GM19193 (cell line): ENCODE measurements around the gene PKD1L1.

Source experiments
- POLR2A ChIP-seq: IDR thresholded peaks from 4 replicates; pipeline ENCODE4 v1.6.1; 2011; ENCODE audit not compliant: insufficient read depth, insufficient read length; ENCODE audit errors: extremely low read depth

PKD1L1 gene

DNA sequence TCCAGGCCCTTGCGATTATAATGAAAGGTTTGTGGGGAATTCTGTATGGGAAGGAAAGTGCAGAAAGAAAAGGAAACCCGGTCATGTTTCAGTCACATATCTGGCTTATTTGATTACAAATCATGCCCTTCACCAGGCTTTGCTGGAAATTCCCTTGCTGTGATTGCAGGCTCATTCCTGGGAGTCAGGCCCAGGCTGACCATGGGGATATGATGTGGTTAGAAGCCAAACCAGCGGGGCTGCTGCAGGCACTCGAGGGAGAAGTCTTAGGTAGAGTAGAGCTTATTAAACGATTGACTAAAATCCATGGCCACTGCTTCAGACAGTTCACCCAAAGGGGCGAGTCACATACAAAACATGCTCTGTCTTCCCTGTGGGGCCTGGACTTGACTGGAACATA is 16.2 kb downstream of the PKD1L1 start:
- TF ChIP-seq POLR2A: no peak

- no peak for TF ChIP-seq POLR2A
Observed at GRCh38 chr7:47931005-47932004, 17.0 kb downstream of the PKD1L1 start.

- TF ChIP-seq POLR2A: no peak
Observed at GRCh38 chr7:47924266-47924665, 24.0 kb downstream of the PKD1L1 start.

DNA sequence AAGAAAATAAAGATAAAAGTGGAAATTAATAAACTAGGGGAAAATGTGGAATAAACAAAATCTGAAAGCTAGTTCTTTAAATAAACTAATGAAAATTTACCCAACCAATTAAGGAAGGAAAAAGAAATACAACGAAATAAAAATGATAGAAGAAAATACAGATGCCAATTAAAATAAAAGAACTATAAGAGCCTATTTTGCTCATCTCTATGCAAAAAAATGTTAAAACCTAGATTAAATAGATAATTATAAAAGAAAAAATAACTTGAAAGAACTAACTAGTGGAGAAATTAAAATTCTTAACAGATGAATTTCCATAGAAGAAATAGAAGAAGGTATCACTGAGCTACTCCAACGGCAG is 32.7 kb downstream of the PKD1L1 start:
- no peak for TF ChIP-seq POLR2A

DNA sequence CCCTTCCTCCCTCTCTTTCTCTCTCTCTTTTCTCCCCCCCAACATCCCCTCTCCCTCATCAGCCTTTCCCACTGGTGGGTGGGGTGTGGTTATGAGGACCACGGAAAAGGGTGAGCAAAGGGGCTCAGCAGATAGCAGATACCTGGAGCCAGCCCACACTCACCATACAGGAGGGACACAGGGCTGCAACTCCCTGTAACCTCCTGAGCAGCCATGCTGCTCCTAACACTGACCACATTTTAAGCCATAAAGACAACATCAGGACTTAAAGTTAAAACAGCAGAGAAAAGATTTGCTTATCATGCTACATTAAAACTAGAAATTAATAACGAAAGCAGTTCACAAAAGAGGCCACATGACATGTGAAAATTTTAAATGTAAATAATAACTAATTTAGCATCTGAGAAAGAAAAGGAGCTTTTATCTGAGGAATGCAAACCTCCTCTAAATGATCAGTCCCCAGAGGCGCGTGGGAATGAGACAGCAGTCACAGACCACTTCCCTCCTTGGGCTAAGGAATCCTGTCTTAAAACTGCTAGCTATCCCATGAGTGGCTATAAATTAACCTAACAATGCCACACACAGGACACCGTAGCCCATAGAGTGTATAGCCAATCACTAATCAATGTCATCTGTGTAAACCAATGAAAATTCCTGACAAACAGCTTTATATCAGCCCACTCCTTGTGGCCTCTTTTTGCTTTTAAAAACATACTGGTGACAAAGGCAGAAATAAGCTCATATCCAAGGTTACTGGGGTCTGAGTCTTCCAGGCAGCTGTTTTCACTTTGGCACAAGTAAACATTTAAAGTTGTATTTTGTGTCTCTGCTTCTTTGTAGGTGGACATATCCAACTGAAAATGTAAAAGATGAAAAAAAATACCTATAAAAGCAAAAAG is 33.3 kb downstream of the PKD1L1 start:
- no peak for TF ChIP-seq POLR2A

DNA sequence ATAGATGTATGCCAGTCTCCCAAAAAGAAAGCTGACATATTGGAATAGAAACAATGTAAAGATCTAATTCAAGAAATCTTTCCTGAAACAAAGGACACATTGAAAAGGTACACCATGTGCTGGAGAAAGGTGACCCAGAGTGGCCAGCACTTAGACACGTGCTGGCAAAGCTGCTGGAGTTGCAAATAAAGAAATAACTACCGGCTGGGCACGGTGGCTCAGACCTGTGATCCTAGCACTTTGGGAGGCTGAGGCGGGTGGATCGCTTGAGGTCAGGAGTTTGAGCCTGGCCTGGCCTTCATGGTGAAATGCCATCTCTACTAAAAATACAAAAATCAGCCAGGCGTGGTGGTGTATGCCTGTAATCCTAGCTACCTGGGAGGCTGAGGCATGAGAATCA is 35.9 kb downstream of the PKD1L1 start:
- no peak for TF ChIP-seq POLR2A

DNA sequence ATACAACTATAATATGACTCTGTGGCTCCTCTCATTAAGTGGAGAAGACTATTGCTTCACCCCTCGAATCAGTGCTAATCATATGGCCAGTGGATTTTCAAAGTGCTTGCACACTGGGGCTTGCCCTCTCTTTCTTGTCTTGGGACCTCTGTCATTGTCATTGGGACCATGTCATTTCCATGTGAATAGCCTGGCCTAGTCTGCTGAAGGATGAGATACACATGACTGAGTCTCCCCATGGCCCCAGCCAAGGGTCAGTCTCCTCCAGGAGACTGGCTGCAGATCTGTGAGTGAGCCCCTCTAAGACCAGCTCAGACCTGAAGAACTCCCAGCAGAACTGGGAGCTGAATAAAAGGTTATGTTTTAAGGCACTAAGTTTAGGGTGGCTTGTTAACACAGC is 39.5 kb downstream of the PKD1L1 start:
- TF ChIP-seq POLR2A: no peak

- no peak for TF ChIP-seq POLR2A
Observed at GRCh38 chr7:47907981-47908616, 40.2 kb downstream of the PKD1L1 start.

GRCh38 chr7:47906883-47907282 is 41.4 kb downstream of the PKD1L1 start:
- no peak for TF ChIP-seq POLR2A

DNA sequence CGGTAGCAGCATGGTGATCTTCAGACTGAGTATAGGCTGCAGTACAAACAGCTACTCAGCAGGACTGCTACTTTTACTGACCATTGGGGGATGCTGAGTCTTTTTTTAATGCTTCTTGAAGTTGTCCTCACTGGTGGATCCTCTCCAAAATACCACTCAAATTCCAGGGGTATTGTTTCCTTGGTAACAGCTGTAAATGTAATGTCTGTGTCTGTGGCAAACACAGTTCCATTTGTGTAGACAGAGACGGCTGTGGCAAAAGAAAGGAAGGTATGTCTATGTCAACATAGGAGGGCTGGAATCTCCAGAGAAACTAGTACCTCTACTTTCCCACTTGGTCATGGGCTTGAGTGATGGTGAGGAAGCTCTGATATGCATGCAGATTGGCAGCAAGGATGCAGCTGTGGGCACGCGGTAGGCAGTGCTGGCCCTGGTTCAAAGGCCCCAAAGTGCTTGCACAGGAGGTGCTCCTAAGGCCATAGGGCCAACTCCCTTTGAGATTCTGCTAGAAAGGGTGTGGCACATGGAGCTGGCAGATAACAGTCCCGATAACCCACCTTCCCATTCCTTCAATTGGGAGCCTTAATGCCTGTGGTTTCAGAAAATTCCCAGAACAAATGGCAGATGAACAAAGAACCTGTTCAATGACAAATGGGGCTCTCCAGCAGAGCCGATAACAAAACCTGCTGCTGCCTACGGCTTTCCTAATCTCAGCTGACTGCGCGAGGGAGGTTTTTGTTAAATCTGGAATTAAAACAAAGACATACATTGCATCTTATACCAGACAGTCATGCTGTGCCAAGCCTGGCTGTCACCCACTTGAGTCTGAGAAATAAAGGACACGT is 43.0 kb downstream of the PKD1L1 start:
- no peak for TF ChIP-seq POLR2A

DNA sequence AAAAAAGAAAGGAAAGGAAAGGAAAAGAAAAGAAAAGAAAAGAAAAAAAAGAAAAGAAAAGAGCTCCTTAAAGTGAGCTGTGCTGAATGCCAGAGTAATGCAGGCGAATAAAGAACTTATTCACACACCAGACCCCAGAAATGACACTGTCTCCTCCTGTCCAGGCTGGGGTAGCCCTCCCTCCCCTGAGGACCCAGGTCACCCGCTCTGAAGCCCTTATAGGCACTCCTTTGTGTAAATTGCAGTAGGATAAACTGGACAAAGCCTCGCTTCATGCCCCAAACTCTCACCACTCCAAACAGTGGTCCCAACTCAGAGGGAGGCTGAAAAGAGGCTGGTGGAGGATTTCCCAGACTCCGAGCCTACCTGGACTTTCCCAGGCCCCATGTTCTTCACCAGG is 46.3 kb downstream of the PKD1L1 start:
- TF ChIP-seq POLR2A: no peak

DNA sequence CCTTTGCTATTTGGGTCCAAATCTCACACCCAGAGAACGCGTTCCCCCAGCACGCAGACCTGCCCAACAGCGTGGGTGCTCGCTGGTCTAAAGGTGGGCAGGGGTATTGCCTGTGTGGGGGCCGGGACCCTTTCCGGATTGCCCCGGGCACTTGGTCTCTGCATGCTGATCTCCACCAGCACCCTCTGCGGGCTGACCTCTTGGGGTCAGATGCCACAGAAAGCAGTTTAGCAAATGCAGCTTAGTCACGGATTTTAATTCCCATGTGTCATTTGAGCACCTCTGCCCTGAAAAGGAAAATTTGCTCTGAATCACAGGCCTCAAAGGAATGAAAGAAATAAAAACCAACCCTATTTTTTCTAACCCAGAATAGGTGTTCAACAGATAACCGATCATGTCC is 46.7 kb downstream of the PKD1L1 start:
- no peak for TF ChIP-seq POLR2A

DNA sequence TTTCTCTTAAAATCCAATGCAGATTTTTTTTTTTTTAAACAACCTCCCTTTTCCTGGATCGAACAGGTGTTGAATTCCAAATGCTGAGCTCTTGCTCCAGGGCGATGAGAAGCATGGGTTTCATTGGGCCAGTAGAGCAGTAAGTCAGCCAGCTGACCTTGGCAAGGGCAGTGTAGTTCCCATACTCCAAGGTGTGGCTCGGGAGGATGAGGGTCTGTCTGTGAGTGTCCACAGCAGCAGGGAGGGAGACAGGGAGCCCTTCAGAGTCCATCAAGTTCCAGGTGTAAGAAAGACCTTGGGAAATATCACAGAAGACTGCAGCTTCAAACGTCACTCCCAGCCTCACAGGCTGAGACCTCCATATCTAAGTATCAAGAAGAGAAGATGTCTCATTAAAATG is 50.4 kb downstream of the PKD1L1 start:
- TF ChIP-seq POLR2A: no peak

- no peak for TF ChIP-seq POLR2A
Observed at GRCh38 chr7:47896809-47897423, 51.4 kb downstream of the PKD1L1 start.
